HG03565 (cell line): Measurements from ENCODE around the gene SLC7A10.
"Not testable (repeated sequence)": the region's sequence is repeated elsewhere in the genome, so short reads cannot be mapped to it uniquely, and the experiment has no call there.

Experiments used
- ATAC-seq: cut with Tn5 transposase; IDR thresholded peaks from one replicate; pipeline ENCODE4 v1.9.1; 2021; ENCODE audit warnings: mild to moderate bottlenecking, moderate library complexity; ENCODE audit not compliant: unreplicated experiment

SLC7A10 gene

DNA sequence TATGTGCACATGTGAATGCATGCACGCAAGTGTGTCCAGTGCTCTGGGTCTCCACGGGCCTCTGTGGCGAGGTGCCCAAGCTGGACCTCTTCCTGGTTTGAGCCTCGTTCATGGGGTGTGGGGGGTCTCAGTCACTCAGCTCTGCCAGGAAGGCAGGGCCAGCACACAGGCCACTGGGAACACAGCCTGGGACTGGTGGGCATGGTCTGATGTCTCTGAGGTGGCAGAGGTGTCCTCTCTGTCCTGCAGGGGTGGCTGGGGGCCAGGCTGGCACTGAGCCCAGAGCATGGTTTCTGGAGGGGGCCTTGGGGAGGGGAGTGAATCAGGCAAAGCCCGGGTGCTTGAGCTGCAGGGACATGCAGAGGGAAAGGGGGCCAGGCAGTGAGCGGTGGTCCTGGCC, 22.1 kb downstream of the SLC7A10 start:
- ATAC-seq, result no peak

DNA sequence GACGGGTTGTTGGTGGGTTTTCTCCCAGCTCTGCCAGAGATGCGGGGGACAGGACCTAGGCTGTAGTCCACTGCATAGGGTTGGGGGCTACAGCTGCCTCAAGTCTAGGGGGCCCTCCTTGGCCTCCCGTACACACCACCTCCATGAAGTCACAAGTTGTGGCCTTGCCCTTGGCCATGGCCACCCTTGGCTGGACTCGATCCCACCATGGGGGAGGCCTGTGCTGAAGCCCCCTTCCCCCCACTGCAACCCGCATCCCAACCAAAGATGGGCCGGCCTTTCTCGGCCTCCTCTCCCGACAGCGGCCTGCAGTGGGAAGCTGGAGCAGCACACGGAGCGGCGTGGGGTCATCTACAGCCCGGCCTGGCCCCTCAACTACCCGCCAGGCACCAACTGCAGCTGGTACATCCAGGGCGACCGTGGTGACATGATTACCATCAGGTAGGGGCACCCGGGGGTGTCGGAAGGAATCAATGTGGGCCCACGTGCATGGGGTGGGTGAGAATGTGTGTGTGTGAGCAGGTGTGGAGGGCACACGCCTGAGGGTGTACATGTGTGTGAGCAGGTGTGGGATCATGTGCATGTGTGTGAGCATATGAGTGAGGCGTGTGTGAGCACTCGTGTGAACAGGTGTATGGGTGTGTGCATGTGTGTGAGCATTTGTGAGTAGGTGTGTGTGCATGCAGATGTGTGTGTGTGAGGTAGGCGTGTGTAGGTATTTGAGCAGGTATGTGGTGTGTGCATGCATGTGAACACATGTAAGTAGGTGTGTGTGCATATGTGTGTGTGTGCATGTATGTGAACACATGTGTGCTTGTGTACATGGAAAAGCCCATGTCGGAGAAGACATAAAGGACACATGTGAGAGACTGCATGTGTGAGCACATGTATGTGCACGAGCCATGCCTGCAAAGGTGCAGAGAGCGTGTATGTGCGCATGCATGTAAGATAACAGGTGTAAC, 22.8 kb downstream of the SLC7A10 start:
- ATAC-seq, result no peak

DNA sequence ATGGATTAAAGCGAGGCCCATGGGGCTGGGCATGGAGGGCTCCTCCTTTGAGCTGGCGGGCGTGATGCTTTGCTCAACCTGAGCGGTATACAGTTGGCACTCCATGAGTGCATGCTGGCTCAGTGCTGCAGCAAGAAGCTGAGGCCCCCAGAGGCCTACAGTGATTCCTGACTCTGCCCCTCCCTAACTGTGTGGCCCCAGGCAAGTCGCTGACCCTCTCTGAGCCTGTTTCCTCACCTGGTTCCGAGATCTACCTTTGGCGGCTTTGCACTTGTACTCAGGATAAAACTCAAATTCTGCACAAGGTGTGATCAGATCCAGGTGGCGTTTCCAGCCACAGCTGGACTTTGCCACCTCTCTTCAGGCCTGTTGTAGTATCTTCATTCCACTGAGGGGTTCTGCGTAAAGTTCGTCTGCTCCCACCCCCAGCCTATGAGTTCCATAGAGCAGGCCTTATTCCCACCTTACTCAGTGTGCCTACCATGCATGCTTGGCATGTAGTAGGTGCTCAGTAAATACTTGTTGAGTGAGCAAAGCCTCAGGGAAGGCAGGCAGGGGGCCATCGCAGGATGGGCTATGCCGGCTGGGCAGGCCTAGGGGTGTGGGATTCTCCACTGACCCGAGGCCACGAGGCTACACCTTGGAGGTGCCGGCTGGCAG, 23.6 kb downstream of the SLC7A10 start:
- ATAC-seq, result no peak

DNA sequence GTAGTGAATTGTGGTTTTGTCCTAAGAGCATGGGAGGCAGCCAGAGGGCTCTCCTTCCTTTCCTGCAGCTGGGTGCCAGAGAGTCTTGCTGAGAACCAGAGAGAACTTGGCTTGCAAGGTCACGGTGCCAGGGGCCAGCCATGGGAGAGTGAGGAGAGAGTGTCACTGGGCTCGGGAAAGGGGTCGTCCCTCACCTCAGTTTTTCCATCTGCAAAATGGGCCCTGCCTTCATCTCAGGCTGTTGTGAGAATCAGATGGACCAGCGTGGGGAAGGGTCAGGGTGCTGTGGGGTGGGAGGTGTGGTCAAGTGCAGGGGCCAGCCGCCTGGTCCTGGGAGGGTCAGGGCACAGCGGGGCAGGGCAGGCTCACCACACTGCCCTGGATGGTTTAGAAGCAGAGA, 24.2 kb downstream of the SLC7A10 start:
- no peak for ATAC-seq

DNA sequence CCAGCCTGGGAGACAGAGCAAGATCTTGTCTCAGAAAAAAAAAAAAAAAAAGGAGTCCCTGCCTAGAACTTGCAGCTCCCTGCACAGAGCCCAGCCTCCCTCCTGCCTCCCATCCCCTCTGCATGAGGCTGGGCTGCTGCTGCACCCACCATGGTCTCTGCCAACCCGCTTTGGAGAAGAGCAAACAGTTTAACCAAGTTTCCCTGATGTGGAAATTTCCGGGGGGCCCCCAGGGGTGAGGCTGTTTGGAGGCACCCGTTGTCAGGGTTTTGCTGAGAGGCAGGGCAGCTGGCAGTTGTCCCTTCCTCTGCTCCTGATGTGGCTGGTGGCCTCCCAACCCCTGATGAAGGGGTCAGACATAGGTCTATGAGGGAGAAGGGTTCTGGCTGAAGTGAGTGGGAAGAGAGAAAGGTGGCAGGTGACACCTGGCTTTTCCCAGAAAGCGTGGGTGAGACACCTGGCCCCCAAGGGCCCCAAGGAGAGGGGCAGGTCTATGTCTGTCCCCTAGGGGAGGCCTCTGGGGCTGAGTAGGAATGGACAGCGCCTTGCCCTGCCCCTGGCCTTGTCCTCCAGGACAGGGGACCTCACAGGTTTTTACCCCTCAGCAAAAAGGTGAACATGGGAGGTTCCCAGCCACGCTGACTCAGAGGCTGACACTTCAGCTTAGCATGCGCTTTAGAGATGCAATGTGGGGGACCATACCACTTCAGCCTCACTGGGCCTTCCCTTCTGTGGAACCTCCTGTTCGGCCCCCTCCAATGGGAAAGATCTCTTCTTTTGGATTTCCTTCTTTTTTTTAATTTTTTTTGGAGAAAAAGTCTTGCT, 26.0 kb downstream of the SLC7A10 start:
- no peak for ATAC-seq

DNA sequence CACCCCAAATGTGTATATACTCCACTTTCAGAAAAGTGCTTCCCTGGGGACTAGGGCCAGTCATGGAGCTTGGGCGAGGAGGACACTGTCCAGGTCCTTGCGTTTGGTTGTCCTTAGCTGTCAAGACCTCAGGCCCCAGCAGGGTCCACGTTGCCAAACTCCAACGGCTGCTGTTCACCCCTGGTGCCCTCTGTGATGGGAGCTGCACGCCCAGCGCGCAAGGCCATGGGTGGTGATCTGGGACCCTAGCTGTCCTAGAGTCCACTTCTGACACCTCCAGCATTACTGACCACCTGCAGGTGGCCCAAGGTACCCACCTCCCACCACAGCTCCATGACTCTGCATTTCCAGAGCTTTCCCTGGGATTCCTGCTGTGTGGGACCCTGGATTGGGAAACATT, 27.5 kb downstream of the SLC7A10 start:
- ATAC-seq, result no peak

DNA sequence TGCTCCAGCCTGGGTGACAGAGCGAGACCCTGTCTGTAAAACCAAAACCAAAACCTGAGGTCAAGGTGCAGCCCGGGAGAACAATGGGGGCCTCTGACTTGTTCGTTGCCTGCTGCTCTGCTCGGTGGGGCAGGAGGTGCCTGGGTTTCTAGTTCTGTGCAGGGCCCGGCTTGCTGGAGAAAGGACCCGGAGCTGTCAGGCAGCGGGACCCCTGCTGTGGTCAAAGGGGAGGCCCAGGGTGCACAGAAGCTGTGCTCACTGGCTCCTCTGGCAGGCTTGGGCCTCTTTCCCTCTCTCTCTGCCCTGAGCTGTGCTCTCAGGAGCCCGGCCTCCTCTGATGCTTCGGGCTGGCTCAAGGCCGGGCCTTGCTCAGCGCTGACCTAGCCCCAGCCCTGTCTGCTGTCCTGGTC, 28.1 kb downstream of the SLC7A10 start:
- ATAC-seq, result no peak

DNA sequence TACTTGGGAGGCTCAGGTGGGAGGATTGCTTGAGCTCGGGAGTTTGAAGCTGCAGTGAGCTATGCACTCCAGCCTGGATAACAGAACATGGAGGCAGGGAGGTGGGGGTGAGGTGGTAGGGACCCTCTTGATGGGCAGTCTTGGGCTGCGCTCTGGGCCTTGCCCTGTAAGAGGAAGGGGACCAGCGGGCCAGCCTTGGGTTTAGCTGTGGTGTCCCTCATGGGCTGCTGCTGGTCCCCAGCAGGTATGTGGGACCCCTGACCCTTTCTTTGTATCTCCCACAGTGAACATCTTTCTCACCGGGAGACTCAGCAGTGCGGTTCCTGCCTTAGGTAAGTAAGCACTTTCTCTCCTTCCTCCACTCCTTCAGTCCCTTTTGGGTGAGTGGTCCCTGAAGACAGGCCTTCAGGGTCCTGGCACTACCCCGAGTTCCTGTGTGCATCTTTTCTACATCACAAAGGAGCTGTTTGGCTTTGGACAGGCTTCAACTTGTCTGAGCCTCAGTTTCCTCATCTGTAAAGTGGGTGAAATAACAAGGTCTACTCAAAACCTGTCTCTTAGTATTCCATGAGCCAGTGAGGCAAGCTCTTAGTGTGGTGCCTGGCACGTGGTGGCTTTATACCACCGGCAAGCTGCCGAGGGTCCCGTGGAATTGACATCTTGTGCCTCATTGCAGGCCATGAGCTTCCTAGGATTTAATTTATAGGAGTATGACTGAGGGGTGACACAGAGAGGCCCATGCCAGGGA, 29.0 kb downstream of the SLC7A10 start:
- ATAC-seq, result no peak

DNA sequence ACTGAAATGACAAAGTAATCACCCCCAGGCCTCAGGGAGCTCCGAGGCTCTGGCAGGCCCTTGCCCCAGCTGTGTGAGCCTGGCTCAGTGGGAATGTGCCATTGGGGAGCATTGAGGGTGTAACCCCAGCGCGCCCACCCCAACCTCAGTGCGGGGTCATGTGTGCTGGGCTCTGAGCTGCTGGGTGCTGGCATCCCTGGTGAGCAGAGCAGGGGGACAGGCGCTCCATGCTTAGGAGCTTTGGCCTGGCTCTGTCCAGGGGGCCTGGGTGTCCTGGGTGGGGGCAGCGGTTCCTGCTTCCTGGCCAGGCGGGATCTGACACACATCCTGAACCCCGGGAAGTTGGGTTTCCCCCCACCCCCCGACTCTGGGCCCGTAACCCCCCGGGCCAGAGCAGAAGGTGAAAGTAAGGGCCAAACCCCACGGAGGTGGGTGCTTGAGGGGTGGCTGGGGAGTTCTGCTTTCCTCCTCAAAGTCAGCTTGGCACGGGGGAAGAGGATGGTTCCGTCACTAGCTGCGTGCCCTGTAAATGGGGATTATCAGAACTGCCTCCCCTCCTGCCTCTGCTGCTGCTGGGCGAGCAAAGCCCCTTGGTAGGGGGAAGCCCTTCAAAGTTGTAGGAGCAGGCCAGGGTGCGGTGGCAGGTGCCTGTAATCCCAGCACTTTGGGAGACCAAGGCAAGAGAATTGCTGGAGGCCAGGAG, 29.9 kb downstream of the SLC7A10 start:
- no peak for ATAC-seq

DNA sequence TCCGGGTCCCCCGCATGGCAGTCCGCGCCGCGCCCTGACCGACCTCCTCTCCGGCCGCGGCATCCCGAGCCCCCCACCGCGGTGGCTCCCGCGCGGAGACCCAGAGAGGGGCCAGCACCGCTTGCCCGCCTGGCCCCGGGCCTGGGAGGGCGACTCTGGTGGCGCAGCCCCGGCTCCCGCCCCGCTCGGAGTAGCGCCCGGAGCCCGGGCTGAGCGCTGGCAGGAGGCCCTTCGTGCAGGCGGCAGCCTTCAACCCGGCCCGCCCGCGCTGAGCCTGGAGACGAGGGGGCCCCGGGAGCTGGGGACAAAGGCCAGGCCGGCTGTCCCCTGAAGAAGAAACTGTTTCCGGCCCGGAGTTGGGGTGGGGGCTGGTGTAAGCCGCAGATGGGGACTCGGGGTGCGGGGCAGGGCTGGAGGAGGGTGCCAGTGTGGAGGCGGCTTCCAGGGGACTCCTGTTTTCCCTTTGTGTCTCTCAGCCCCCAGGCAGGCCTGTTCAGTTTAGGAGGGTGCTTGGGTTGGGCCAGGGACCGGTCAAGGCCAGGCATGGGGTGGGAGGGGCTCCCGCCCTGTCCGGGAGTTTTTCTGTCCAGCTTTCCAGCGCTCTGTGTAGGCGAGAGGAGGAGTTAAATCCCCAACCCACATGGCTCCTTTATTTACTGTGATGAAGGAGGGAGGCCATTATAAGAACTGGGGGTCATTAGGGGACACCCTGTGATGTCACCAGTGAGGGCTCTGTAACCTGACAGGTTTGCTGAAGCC, 30.6 kb downstream of the SLC7A10 start:
- ATAC-seq, result no peak

DNA sequence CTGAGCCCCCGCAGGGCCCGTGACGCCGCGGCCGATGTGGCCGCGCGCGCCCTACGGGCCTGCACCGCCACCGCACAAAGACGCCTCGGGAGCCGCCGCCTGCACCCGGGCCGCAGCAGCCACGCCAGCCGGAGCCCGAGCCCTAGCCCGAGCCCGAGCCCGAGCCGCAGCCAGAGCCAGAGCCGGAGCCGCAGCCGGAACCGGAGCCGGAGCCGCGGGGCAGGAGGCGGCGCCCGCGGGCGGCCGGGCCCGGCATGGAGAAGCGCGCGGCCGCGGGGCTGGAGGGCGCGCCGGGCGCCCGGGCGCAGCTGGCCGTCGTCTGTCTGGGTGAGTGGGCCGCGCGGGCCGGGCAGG, 31.1 kb downstream of the SLC7A10 start:
- no peak for ATAC-seq

DNA sequence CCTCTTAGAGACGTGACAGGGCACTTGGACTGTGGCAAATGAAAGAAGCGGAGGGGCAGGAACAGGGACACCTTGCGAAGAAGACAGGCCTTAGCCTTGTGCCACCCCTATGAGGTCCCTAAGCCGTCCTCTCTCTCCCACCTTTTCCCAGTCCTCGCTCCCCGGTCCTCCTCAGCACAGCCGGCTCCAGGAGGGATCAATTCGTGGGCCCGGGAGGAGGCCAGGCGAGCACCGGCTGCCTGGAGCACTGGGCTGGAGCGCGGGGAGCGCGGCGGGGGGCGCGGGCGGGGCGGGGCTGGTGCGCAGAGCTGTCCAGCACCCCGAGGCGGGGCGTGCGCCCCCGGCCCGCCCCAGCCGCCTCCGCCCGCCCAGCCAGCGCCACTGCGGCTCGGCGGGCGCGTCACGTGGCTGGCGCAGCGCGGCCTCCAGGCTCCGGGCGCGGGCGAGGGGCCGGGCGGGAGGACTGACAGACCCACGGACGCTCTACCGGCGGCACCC, 31.7 kb downstream of the SLC7A10 start, which contains the start of gene LRP3:
Gene LRP3 (plus strand): TSS at position 466 of the 498 bp plus-strand sequence. CDS start 456 bp downstream, outside the sequence.
- no peak for ATAC-seq

DNA sequence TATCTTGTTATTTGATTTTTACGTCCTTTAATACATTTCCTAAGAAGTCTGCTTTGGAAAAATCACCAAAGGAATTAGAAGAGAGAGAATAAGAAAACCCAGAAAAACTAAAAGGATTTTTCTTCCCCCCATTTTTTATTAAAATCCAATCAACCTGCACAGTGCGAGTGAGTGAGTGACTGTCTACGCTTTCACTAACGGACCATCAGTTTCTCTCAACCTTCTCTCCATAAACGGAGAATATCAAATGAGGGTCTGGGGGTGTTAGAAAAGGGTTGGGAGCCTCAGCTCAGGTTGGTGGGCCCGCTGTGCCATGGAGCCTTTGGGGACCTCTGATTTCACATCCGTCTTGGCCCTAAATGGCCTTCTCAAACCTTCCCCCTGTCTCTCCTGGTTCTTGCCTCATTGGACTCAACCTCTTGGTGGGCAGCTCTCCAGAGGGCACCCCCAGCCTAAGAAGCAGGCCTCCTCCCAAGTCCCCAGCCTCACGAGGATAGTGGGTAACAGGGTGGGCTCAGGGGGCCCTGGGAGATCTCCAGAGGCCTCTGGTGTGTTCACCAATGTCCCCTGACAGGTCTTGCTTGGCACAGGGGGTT, 32.3 kb downstream of the SLC7A10 start:
- no peak for ATAC-seq

DNA sequence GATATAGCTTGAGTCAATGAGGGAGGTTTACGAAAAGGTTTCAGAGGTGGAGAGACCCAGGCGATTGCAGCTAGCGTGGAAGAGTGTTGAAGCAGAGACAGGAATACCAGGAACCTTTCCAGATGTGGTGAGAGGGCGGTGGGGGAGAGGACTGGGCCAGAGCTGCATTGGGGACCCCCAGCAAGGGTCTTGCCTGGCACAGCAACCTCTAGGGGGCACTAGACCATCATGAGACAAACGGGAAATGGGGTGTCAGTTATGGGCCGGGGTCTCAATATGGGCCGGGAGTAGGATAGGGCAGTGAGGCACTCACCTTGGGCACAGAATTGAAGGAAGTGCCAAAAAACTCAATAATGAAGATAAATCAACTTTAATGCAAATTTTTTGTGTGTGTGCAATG, 33.6 kb downstream of the SLC7A10 start:
- no peak for ATAC-seq

DNA sequence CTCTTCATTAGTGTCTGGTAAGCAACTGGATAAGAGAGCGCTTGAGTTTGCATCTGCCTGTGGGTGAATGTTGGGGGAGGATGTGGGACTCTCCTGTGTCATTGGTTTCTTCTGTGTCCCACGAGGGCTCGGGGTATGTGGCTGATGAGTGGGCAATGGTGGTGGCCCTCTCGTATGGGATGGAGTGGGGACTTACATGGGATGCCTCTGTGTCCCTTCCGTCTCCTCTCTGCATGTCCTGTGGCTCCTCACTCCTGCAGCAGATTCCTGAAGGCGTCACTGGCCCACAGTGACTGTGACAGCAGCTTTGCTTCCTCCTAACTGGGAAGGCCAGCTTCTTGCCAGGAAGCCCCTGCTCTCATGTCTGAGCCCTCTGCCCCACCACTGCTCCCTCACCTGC, 34.1 kb downstream of the SLC7A10 start:
- no peak for ATAC-seq

DNA sequence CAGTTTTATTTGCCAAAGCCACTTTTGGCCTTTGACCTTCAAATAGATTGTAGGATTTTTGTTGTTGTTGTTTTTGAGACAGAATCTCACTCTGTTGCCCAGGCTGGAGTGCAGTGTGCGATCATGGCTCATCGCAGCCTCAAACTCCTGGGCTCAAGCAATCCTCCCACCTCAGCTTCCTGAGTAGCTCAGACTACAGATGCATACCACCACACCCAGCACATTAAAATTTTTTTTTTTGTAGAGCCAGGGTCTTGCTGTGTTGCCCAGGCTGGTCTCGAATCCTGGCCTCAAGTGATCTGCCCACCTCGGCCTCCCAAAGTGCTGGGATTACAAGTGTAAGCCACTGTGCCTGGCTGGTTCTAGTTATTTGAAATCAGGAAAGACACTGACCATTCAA, 34.6 kb downstream of the SLC7A10 start:
- ATAC-seq, result not testable (repeated sequence)

DNA sequence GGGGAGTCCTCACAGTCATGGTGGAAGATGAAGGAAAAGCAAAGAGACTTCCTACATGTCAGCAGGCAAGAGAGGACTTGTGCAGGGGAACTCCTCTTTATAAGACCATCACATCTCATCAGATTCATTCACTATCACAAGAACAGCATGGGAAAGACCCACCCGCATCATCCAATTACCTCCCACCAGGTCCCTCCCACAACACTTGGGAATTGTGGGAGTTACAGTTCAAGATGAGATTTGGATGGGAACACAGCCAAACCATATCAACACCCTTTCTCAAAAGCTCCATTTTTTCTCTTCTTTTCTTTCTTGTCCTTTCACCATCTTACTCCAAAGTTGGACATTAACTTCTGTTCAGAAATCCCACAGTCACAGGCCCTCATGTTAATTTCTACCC, 36.2 kb downstream of the SLC7A10 start:
- no peak for ATAC-seq

DNA sequence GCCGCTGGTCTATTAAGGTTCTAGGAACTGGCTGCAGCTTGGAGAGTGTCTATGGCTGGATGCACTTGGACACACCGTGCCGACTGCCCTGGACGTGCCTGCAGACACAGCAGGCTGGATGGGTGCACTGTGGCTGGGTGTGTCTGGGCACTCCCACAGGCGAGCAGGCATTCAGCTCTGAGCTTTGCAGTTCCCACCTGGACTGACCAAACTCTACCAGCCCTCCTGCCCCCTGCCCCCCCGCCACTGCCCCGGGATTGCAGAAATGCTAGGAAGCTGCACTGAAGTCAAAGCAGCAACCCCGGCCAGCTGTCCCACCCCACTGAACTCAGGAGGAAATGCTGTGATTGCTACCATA, 38.5 kb downstream of the SLC7A10 start:
- ATAC-seq, result no peak
